GM12878 (cell line): ENCODE measurements around the gene TRPC3.

Experiments
- ATF2 ChIP-seq: IDR thresholded peaks from 2 replicates; pipeline ENCODE4 v1.6.1; 2012; ENCODE audit warnings: low read length, inconsistent platforms
- CTCF ChIP-seq, 3 experiments: IDR thresholded peaks in 2 of 3; conservative IDR thresholded peaks in 1 of 3; 2 replicates each; pipeline ENCODE4 v1.5.1; 2011; ENCODE audit warnings: low read depth in 3 of 3, low read length in 3 of 3, mild to moderate bottlenecking in 3 of 3, control low read depth in 2 of 3, moderate library complexity in 2 of 3, inconsistent platforms in 1 of 3, mixed read lengths in 1 of 3; ENCODE audit not compliant: control insufficient read depth in 2 of 3, insufficient read depth in 1 of 3; ENCODE audit errors: extremely low read depth in 1 of 3
- EP300 ChIP-seq, 2 experiments: fragments of 150-350 bp in 1 of 2; IDR thresholded peaks; 2 replicates each; pipeline ENCODE4 v1.6.1; 2011 to 2012; ENCODE audit warnings: low read depth in 2 of 2, low read length in 2 of 2, borderline replicate concordance in 1 of 2, improper control_type of control experiment in 1 of 2, inconsistent platforms in 1 of 2; ENCODE audit not compliant: control insufficient read depth in 1 of 2
- SUZ12 ChIP-seq: fragments of 200-600 bp; sonication (generic); IDR thresholded peaks from one replicate; pipeline ENCODE4 v1.6.1; 2018; ENCODE audit warnings: antibody characterized with exemption, mild to moderate bottlenecking; ENCODE audit not compliant: unreplicated experiment
- ZNF274 ChIP-seq: IDR thresholded peaks from one replicate; pipeline ENCODE4 v1.8.0; 2011; ENCODE audit not compliant: insufficient read length, insufficient read depth

DNA sequence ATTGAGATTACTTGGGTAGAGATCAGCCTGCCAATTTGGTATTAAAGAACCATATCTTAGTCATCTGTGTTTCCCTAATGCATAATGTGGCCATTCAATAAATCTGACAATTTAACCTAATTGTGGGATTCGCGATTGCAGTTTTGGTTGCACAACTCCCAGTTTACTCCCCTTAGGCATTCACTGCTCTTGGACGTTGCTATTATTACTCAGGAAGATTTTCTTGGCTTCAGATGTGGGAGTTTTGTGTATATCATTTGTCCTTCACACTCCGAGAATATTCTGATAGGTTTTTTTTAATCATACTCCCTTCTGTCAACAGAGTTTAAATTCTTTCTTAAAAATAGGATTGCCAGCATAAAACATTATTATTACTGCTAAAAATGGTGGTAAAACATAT, 22.0 kb upstream of the TRPC3 start:
- TF ChIP-seq CTCF (IDR thresholded peaks at IDR 0.05 in 2 of 3, conservative IDR thresholded peaks at IDR 0.05 in 1 of 3; ENCODE audit: control insufficient read depth in 2 of 3, extremely low read depth in 1 of 3, insufficient read depth in 1 of 3, low read depth in 3 of 3, low read length in 3 of 3) (no peak), EP300 (IDR thresholded peaks at IDR 0.05; ENCODE audit: borderline replicate concordance in 1 of 2, control insufficient read depth in 1 of 2, low read depth in 2 of 2, low read length in 2 of 2) (no peak), SUZ12 (no peak), ZNF274 (no peak), ATF2 (no peak)
